PC-9 (cell line): ENCODE data around the gene SLC25A25.

Experiments used
- CTCF ChIP-seq: fragments of 200-600 bp; sonication (generic); conservative IDR thresholded peaks from 2 replicates; pipeline ENCODE4 v1.6.1; 2017; ENCODE audit warnings: mixed run types, antibody characterized with exemption, mild to moderate bottlenecking, moderate library complexity
- EZH2 ChIP-seq: fragments of 200-600 bp; sonication (generic); IDR thresholded peaks from 2 replicates; pipeline ENCODE4 v1.8.0; 2017; ENCODE audit warnings: antibody characterized with exemption, low read depth

GRCh38 chr9:128047231-128047630 lies 20.8 kb upstream of the SLC25A25 start:
- TF ChIP-seq CTCF (no peak), EZH2 (no peak)
